ENCODE results near the gene GLRA3. TPM values are rescaled to one million over a fixed set of nuclear protein-coding genes. Genes with fewer than 3 reads are reported as not detected.

GLRA3 gene
- total and polyA plus RNA-seq, 2 of the 8 experiments (the other 6 are each of a cell fraction or from before 2014, with no cell fraction given), result 0.02 TPM; not detected in 1

- Histone ChIP-seq H3K4me1 (replicated peaks in 1 of 4; ENCODE audit: control insufficient read depth in 3 of 4, insufficient read depth in 4 of 4, low read length in 3 of 4) (no peaks in the 10 kb centered on the region), H4K5ac (ENCODE audit: insufficient read length, low read depth, low read length) (no peak overlapping the region), H3K23me2 (ENCODE audit: low read depth, low read length) (no peaks in the 10 kb centered on the region), H2BK12ac (ENCODE audit: low read depth, low read length) (no peak overlapping the region), H3K18ac (ENCODE audit: extremely low read depth, low read length) (no peak overlapping the region), H3K4me3 (ENCODE audit: extremely low read depth in 1 of 4, insufficient read depth in 2 of 4, low read depth in 3 of 4, low read length in 4 of 4) (no peak overlapping the region), H3K23ac (ENCODE audit: insufficient read length) (no peak overlapping the region), H4K8ac (ENCODE audit: extremely low read depth, insufficient read depth, low read length) (no peak overlapping the region), H2BK120ac (replicated peaks; ENCODE audit: low read depth, low read length) (no peak overlapping the region), H3K9ac (replicated peaks in 1 of 4; ENCODE audit: extremely low read depth in 1 of 4, low read depth in 3 of 4, low read length in 3 of 4) (no peak overlapping the region), H2BK5ac (ENCODE audit: low read depth, low read length) (no peak overlapping the region), H3K79me2 (ENCODE audit: control insufficient read depth in 1 of 2, insufficient read depth in 2 of 2, low read length in 2 of 2) (no peaks in the 10 kb centered on the region), H3K27me3 (replicated peaks in 1 of 4; ENCODE audit: control insufficient read depth in 3 of 4, extremely low read depth in 1 of 4, insufficient read depth in 3 of 4, low read length in 3 of 4) (peaks cover 0 to 1% (median 0%) of the 10 kb centered on the region in 4 experiments; a peak in 1 of 7 replicates), H2BK20ac (ENCODE audit: low read length) (no peak overlapping the region), H3K4me2 (ENCODE audit: insufficient read depth in 1 of 2, low read depth in 2 of 2, low read length in 2 of 2) (no peak overlapping the region), H3K79me1 (ENCODE audit: low read depth, low read length) (no peaks in the 10 kb centered on the region), H3K4ac (replicated peaks; ENCODE audit: insufficient read length, low read depth, low read length) (no peak overlapping the region), H2BK15ac (ENCODE audit: low read length) (no peak overlapping the region), H4K20me1 (replicated peaks in 1 of 2; ENCODE audit: control insufficient read depth in 1 of 2, insufficient read depth in 2 of 2, low read length in 2 of 2) (no peaks in the 10 kb centered on the region), H4K91ac (replicated peaks; ENCODE audit: insufficient read length, low read length) (no peak overlapping the region), H3K56ac (replicated peaks; ENCODE audit: insufficient read length, low read depth, low read length) (no peak overlapping the region), H3K14ac (ENCODE audit: insufficient read length) (no peak overlapping the region), H3K27ac (ENCODE audit: low read depth, low read length) (no peak overlapping the region), H3K9me3 (ENCODE audit: insufficient read depth in 2 of 2, low read depth in 1 of 2, low read length in 1 of 2) (no peaks in the 10 kb centered on the region), H3K36me3 (ENCODE audit: control insufficient read depth in 2 of 4, insufficient read depth in 4 of 4, low read length in 3 of 4) (no peaks in the 10 kb centered on the region), H2AK5ac (ENCODE audit: low read depth, low read length) (no peak overlapping the region), H2AFZ (ENCODE audit: low read length) (no peak overlapping the region)
- CTCF ChIA-PET (ENCODE audit: partially characterized antibody), result interaction anchor here (0.8 kb wide), 1 partner anchor 9 kb away, joined by 4 read pairs; no protein-coding TSS in a partner anchor
- 95% methylated on average over 3 of the region's 3 CpGs; no CpG with 5 or more reads in 1 of the 2 experiments for WGBS, 2 experiments (ENCODE audit: extremely low coverage in 1 of 2, insufficient coverage in 1 of 2, insufficient read length in 1 of 2, insufficient replicate concordance in 2 of 2, low coverage in 1 of 2, low lambda C conversion rate in 2 of 2, missing lambda C conversion rate in 1 of 2)
- FAIRE-seq (no peak), DNase-seq (ENCODE audit: low read depth in 1 of 2, low spot score in 2 of 2) (no peak)
- POLR2A ChIA-PET (ENCODE audit: partially characterized antibody), result no interaction called here
- TF ChIP-seq EZH2 (IDR thresholded peaks at IDR 0.05; ENCODE audit: low read depth, low read length, severe bottlenecking), result no peak
- no peak for TF ChIP-seq POLR2AphosphoS5 (IDR thresholded peaks at IDR 0.05; ENCODE audit: low read depth, low read length)
- TF ChIP-seq HDAC6 (IDR thresholded peaks at IDR 0.05; ENCODE audit: low read depth, low read length), result no peak
- TF ChIP-seq EP300 (IDR thresholded peaks at IDR 0.05; ENCODE audit: borderline replicate concordance in 1 of 2, low read depth in 2 of 2, low read length in 2 of 2), result no peak
- TF ChIP-seq TAF7 (optimal IDR thresholded peaks at IDR 0.05; ENCODE audit: borderline replicate concordance, low read depth, low read length), result no peak
- no peak for TF ChIP-seq TAF1 (IDR thresholded peaks at IDR 0.05; ENCODE audit: low read depth, low read length)
- TF ChIP-seq CHD2 (IDR thresholded peaks at IDR 0.05; ENCODE audit: low read length), result no peak
- no peak for TF ChIP-seq RXRA (IDR thresholded peaks at IDR 0.05; ENCODE audit: insufficient read depth, low read depth, low read length)
- no peak for TF ChIP-seq CHD1 (IDR thresholded peaks at IDR 0.05; ENCODE audit: low read depth, low read length)
- TF ChIP-seq PHF8 (conservative IDR thresholded peaks at IDR 0.05; ENCODE audit: low read depth, low read length), result no peak
- TF ChIP-seq GTF2F1 (IDR thresholded peaks at IDR 0.05; ENCODE audit: borderline replicate concordance, low read depth, low read length), result no peak
- TF ChIP-seq KDM1A (IDR thresholded peaks at IDR 0.05; ENCODE audit: borderline replicate concordance, low read length), result no peak
- TF ChIP-seq KDM5A (IDR thresholded peaks at IDR 0.05; ENCODE audit: low read length), result no peak
- TF ChIP-seq RNF2 (IDR thresholded peaks at IDR 0.05; ENCODE audit: borderline replicate concordance, low read depth, low read length, missing control alignments, poor library complexity, severe bottlenecking), result no peak
Observed at GRCh38 chr4:174593701-174594100, 235.3 kb downstream of the GLRA3 start.

Measured in H1 (cell line).